Measurements from ENCODE around the gene MAP1LC3A. TPM values are rescaled to one million over a fixed set of nuclear protein-coding genes. Genes with fewer than 3 reads are reported as not detected.

MAP1LC3A gene
- total RNA-seq, 2 experiments from 2014 or later, result not detected

- H3K9me3 ChIP-seq (ENCODE audit: low read length), result no peaks in the 10 kb centered on the region
- intact Hi-C loops (cut with micrococcal nuclease; ENCODE audit: unreplicated experiment), result no loop called here
- H3K27ac ChIP-seq (ENCODE audit: low read depth, low read length, poor library complexity, severe bottlenecking), result no peak overlapping the region
- no peak for DNase-seq (ENCODE audit: low spot score)
- ChIA-PET CTCF (ENCODE audit: unreplicated experiment) (no interaction called here), POLR2A (no interaction called here)
- H3K4me2 ChIP-seq (ENCODE audit: low read length), result no peak overlapping the region
- no peak overlapping the region for H2AFZ ChIP-seq (ENCODE audit: low read length)
- H3K36me3 ChIP-seq (ENCODE audit: insufficient read depth, low read length), result peaks cover 29% of the 10 kb centered on the region
- no TSS peak for BruUV-seq (replicated peaks)
- H3K9me2 ChIP-seq (ENCODE audit: insufficient read depth, low read length), result no peaks in the 10 kb centered on the region
- no peak overlapping the region for H3K4me3 ChIP-seq (ENCODE audit: low read depth, low read length, poor library complexity, severe bottlenecking)
- no peaks in the 10 kb centered on the region for H3K79me2 ChIP-seq (ENCODE audit: insufficient read depth, low read depth, low read length)
- TF ChIP-seq, protein P1, sequence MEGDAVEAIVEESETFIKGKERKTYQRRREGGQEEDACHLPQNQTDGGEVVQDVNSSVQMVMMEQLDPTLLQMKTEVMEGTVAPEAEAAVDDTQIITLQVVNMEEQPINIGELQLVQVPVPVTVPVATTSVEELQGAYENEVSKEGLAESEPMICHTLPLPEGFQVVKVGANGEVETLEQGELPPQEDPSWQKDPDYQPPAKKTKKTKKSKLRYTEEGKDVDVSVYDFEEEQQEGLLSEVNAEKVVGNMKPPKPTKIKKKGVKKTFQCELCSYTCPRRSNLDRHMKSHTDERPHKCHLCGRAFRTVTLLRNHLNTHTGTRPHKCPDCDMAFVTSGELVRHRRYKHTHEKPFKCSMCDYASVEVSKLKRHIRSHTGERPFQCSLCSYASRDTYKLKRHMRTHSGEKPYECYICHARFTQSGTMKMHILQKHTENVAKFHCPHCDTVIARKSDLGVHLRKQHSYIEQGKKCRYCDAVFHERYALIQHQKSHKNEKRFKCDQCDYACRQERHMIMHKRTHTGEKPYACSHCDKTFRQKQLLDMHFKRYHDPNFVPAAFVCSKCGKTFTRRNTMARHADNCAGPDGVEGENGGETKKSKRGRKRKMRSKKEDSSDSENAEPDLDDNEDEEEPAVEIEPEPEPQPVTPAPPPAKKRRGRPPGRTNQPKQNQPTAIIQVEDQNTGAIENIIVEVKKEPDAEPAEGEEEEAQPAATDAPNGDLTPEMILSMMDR (conservative IDR thresholded peaks at IDR 0.05; ENCODE audit: low read length), result no peak
- TF ChIP-seq EZH2phosphoT487 (IDR thresholded peaks at IDR 0.05; ENCODE audit: borderline replicate concordance, low read depth, low read length), result no peak
- peaks cover 10% of the 10 kb centered on the region for H3K4me1 ChIP-seq (ENCODE audit: insufficient read depth, low read length, poor library complexity, severe bottlenecking)
- H4K20me1 ChIP-seq (ENCODE audit: insufficient read depth, low read length), result no peaks in the 10 kb centered on the region
These were observed 20.9 kb downstream of the MAP1LC3A start for GRCh38 chr20:34579191-34579978.

GRCh38 chr20:34579979-34580940, 21.7 kb downstream of the MAP1LC3A start:
- intact Hi-C loops (cut with micrococcal nuclease; ENCODE audit: unreplicated experiment), result no loop called here
- H3K9me3 ChIP-seq (ENCODE audit: low read length), result no peaks in the 10 kb centered on the region
- peak overlapping the region; percentile 2 for H3K27ac ChIP-seq (ENCODE audit: low read depth, low read length, poor library complexity, severe bottlenecking)
- H3K4me1 ChIP-seq (ENCODE audit: insufficient read depth, low read length, poor library complexity, severe bottlenecking), result peaks cover 10% of the 10 kb centered on the region
- peaks cover 35% of the 10 kb centered on the region for H3K36me3 ChIP-seq (ENCODE audit: insufficient read depth, low read length)
- no peak overlapping the region for H2AFZ ChIP-seq (ENCODE audit: low read length)
- no peaks in the 10 kb centered on the region for H3K79me2 ChIP-seq (ENCODE audit: insufficient read depth, low read depth, low read length)
- TF ChIP-seq, protein P1 (conservative IDR thresholded peaks at IDR 0.05; ENCODE audit: low read length), result no peak
- no peak for TF ChIP-seq EZH2phosphoT487 (IDR thresholded peaks at IDR 0.05; ENCODE audit: borderline replicate concordance, low read depth, low read length)
- no peaks in the 10 kb centered on the region for H3K9me2 ChIP-seq (ENCODE audit: insufficient read depth, low read length)
- BruUV-seq (replicated peaks), result no TSS peak
- peak; percentile 72 for DNase-seq (ENCODE audit: low spot score)
- ChIA-PET CTCF (ENCODE audit: unreplicated experiment) (no interaction called here), POLR2A (interaction anchor here (1.0 kb wide), 1 partner anchor 10 kb away, joined by 3 read pairs; no protein-coding TSS in a partner anchor)
- no peak overlapping the region for H3K4me3 ChIP-seq (ENCODE audit: low read depth, low read length, poor library complexity, severe bottlenecking)
- H4K20me1 ChIP-seq (ENCODE audit: insufficient read depth, low read length), result no peaks in the 10 kb centered on the region
- H3K4me2 ChIP-seq (ENCODE audit: low read length), result peak overlapping the region; percentile 15; the same call in 1 of the 2 replicates
